Skeletal muscle satellite cell (primary cell): Measurements from ENCODE around the gene C10orf143.
"Not testable (repeated sequence)": the region's sequence is repeated elsewhere in the genome, so short reads cannot be mapped to it uniquely, and the experiment has no call there.

Source experiments
- H3K27me3 ChIP-seq: 2 replicates; pipeline ENCODE4 v1.7.0; 2013; ENCODE audit warnings: low read length; ENCODE audit not compliant: control insufficient read depth, insufficient read depth
- H3K36me3 ChIP-seq: 2 replicates; pipeline ENCODE4 v1.7.0; 2013; ENCODE audit warnings: mild to moderate bottlenecking, control low read depth, low read length; ENCODE audit not compliant: insufficient read depth
- H3K4me1 ChIP-seq: 2 replicates; pipeline ENCODE4 v1.7.0; 2013; ENCODE audit warnings: low read length; ENCODE audit not compliant: control insufficient read depth, insufficient read depth
- H3K4me2 ChIP-seq: 2 replicates; pipeline ENCODE4 v1.7.0; 2013; ENCODE audit warnings: mild to moderate bottlenecking, low read length
- H3K4me3 ChIP-seq: 2 replicates; pipeline ENCODE4 v1.7.0; 2013; ENCODE audit warnings: low read length
- H3K9ac ChIP-seq: 2 replicates; pipeline ENCODE4 v1.7.0; 2013; ENCODE audit warnings: mild to moderate bottlenecking, low read depth, low read length, moderate library complexity
- H3K9me3 ChIP-seq: replicated peaks from 2 replicates; pipeline ENCODE4 v1.7.0; 2013; ENCODE audit warnings: mild to moderate bottlenecking, control low read depth, low read length

C10orf143 gene

GRCh38 chr10:130111113-130111851 is 652 bp upstream of the C10orf143 start:
- no peaks in the 10 kb centered on the region for H3K9me3 ChIP-seq
- peak overlapping the region; percentile 79 for H3K4me3 ChIP-seq
- peak overlapping the region; percentile 88 for H3K9ac ChIP-seq

GRCh38 chr10:130109796-130110245 is 809 bp downstream of the C10orf143 start:
- Histone ChIP-seq H3K36me3 (no peaks in the 10 kb centered on the region), H3K9ac (peak overlapping the region; percentile 88), H3K9me3 (no peaks in the 10 kb centered on the region), H3K4me2 (peak overlapping the region; percentile 92), H3K4me1 (peaks cover 7% of the 10 kb centered on the region), H3K4me3 (peak overlapping the region; percentile 79), H3K27me3 (no peaks in the 10 kb centered on the region)

More at GRCh38 chr10:130111113-130111851, 652 bp upstream of the C10orf143 start:
- Histone ChIP-seq H3K4me1 (peaks cover 7% of the 10 kb centered on the region), H3K27me3 (no peaks in the 10 kb centered on the region), H3K4me2 (peak overlapping the region; percentile 92), H3K36me3 (no peaks in the 10 kb centered on the region)

GRCh38 chr10:130108934-130109604 is 1.6 kb downstream of the C10orf143 start:
- no peaks in the 10 kb centered on the region for H3K27me3 ChIP-seq
- H3K4me2 ChIP-seq, result peak overlapping the region; percentile 92
- peak overlapping the region; percentile 88 for H3K9ac ChIP-seq
- no peaks in the 10 kb centered on the region for H3K36me3 ChIP-seq
- H3K9me3 ChIP-seq, result no peaks in the 10 kb centered on the region
- H3K4me1 ChIP-seq, result peaks cover 7% of the 10 kb centered on the region
- H3K4me3 ChIP-seq, result peak overlapping the region; percentile 79

GRCh38 chr10:130108146-130108545 is 2.5 kb downstream of the C10orf143 start:
- not testable (repeated sequence) for H3K9ac ChIP-seq, H3K9me3 ChIP-seq, H3K27me3 ChIP-seq, H3K36me3 ChIP-seq, H3K4me3 ChIP-seq, H3K4me1 ChIP-seq, H3K4me2 ChIP-seq

- Histone ChIP-seq H3K4me3 (no peak overlapping the region), H3K4me1 (peaks cover 4% of the 10 kb centered on the region), H3K9ac (no peak overlapping the region), H3K4me2 (no peak overlapping the region), H3K9me3 (no peaks in the 10 kb centered on the region), H3K27me3 (no peaks in the 10 kb centered on the region), H3K36me3 (no peaks in the 10 kb centered on the region)
Measured at GRCh38 chr10:130105724-130106123, 4.9 kb downstream of the C10orf143 start.

- no peak overlapping the region for H3K9ac ChIP-seq
- H3K4me1 ChIP-seq, result no peaks in the 10 kb centered on the region
- no peak overlapping the region for H3K4me2 ChIP-seq
- no peaks in the 10 kb centered on the region for H3K36me3 ChIP-seq
- no peaks in the 10 kb centered on the region for H3K27me3 ChIP-seq
- no peak overlapping the region for H3K4me3 ChIP-seq
- H3K9me3 ChIP-seq, result no peaks in the 10 kb centered on the region
Measured at GRCh38 chr10:130099344-130099743, 11.3 kb downstream of the C10orf143 start.

GRCh38 chr10:130090565-130090964 is 20.1 kb downstream of the C10orf143 start:
- not testable (repeated sequence) for H3K27me3 ChIP-seq, H3K9ac ChIP-seq, H3K4me3 ChIP-seq, H3K36me3 ChIP-seq, H3K4me2 ChIP-seq, H3K9me3 ChIP-seq, H3K4me1 ChIP-seq

GRCh38 chr10:130080461-130080814 is 30.2 kb downstream of the C10orf143 start:
- Histone ChIP-seq H3K4me3 (no peak overlapping the region), H3K36me3 (no peaks in the 10 kb centered on the region), H3K9me3 (no peaks in the 10 kb centered on the region), H3K4me1 (no peaks in the 10 kb centered on the region), H3K4me2 (no peak overlapping the region), H3K27me3 (no peaks in the 10 kb centered on the region), H3K9ac (no peak overlapping the region)

- Histone ChIP-seq H3K4me1 (no peaks in the 10 kb centered on the region), H3K36me3 (no peaks in the 10 kb centered on the region), H3K27me3 (no peaks in the 10 kb centered on the region), H3K4me3 (no peak overlapping the region), H3K9ac (no peak overlapping the region), H3K4me2 (no peak overlapping the region), H3K9me3 (no peaks in the 10 kb centered on the region)
Measured at GRCh38 chr10:130079614-130080460, 30.8 kb downstream of the C10orf143 start.

- Histone ChIP-seq H3K27me3 (no peaks in the 10 kb centered on the region), H3K9ac (no peak overlapping the region), H3K4me3 (no peak overlapping the region), H3K9me3 (no peaks in the 10 kb centered on the region), H3K36me3 (no peaks in the 10 kb centered on the region), H3K4me2 (no peak overlapping the region), H3K4me1 (no peaks in the 10 kb centered on the region)
Measured at GRCh38 chr10:130078120-130078519, 32.5 kb downstream of the C10orf143 start.

- Histone ChIP-seq H3K4me1 (no peaks in the 10 kb centered on the region), H3K4me3 (no peak overlapping the region), H3K27me3 (no peaks in the 10 kb centered on the region), H3K9ac (no peak overlapping the region), H3K4me2 (no peak overlapping the region), H3K36me3 (no peaks in the 10 kb centered on the region), H3K9me3 (peaks cover 4% of the 10 kb centered on the region)
Measured at GRCh38 chr10:130076681-130077080, 33.9 kb downstream of the C10orf143 start.
